Stimulated activated CD4-positive, alpha-beta T cell treated with anti-CD3 and anti-CD28 coated beads, Interleukin-15, amount 100 ng/mL, for 48 hours (primary cell): ENCODE data around the gene SPDYE4.

Experiments
- DNase-seq, 2 donors: peaks; one replicate each; pipeline ENCODE4 v3.0.0-alpha.2; 2020; ENCODE audit warnings: low read depth in 2 of 2

Gene SPDYE4

GRCh38 chr17:8741366-8741765 is 17.0 kb downstream of the SPDYE4 start:
- no peak for DNase-seq

- DNase-seq: peak in 1 of 2 donors; percentile 35
These were observed 17.9 kb downstream of the SPDYE4 start for GRCh38 chr17:8740486-8740885.

GRCh38 chr17:8739097-8739496 is 19.2 kb downstream of the SPDYE4 start:
- no peak for DNase-seq

- DNase-seq: no peak
These were observed 21.6 kb downstream of the SPDYE4 start for GRCh38 chr17:8736796-8737195.

- DNase-seq: no peak
These were observed 22.0 kb downstream of the SPDYE4 start for GRCh38 chr17:8736362-8736761.

GRCh38 chr17:8735336-8735939 is 22.9 kb downstream of the SPDYE4 start:
- no peak for DNase-seq

- no peak for DNase-seq
These were observed 23.5 kb downstream of the SPDYE4 start for GRCh38 chr17:8734876-8735275.

- DNase-seq: no peak
These were observed 25.8 kb downstream of the SPDYE4 start for GRCh38 chr17:8732406-8733085.

GRCh38 chr17:8729860-8730259 is 28.5 kb downstream of the SPDYE4 start:
- DNase-seq: no peak

- DNase-seq: no peak
These were observed 28.9 kb downstream of the SPDYE4 start for GRCh38 chr17:8729421-8729820.

- no peak for DNase-seq
These were observed 29.4 kb downstream of the SPDYE4 start for GRCh38 chr17:8728971-8729370.

- DNase-seq: no peak
These were observed 30.0 kb downstream of the SPDYE4 start for GRCh38 chr17:8728251-8728938.

- no peak for DNase-seq
These were observed 31.3 kb downstream of the SPDYE4 start for GRCh38 chr17:8726941-8727555.

GRCh38 chr17:8725881-8726876 is 32.2 kb downstream of the SPDYE4 start:
- DNase-seq: no peak

GRCh38 chr17:8724451-8724850 is 33.9 kb downstream of the SPDYE4 start:
- DNase-seq: no peak

- DNase-seq: no peak
These were observed 37.8 kb downstream of the SPDYE4 start for GRCh38 chr17:8720596-8720995.

- DNase-seq: no peak
These were observed 38.8 kb downstream of the SPDYE4 start for GRCh38 chr17:8719291-8720246.

GRCh38 chr17:8718001-8718563 is 40.3 kb downstream of the SPDYE4 start:
- no peak for DNase-seq

- DNase-seq: no peak
These were observed 44.5 kb downstream of the SPDYE4 start for GRCh38 chr17:8713878-8714277.

GRCh38 chr17:8713315-8713714 is 45.0 kb downstream of the SPDYE4 start:
- no peak for DNase-seq
